HG03521 (cell line): Measurements from ENCODE around the gene MAGEA9.
"Not testable (repeated sequence)": the region's sequence is repeated elsewhere in the genome, so short reads cannot be mapped to it uniquely, and the experiment has no call there.

ENCODE experiments used
- ATAC-seq: cut with Tn5 transposase; IDR thresholded peaks from one replicate; pipeline ENCODE4 v1.9.1; 2021; ENCODE audit warnings: mild to moderate bottlenecking, moderate library complexity; ENCODE audit not compliant: unreplicated experiment

Gene MAGEA9

DNA sequence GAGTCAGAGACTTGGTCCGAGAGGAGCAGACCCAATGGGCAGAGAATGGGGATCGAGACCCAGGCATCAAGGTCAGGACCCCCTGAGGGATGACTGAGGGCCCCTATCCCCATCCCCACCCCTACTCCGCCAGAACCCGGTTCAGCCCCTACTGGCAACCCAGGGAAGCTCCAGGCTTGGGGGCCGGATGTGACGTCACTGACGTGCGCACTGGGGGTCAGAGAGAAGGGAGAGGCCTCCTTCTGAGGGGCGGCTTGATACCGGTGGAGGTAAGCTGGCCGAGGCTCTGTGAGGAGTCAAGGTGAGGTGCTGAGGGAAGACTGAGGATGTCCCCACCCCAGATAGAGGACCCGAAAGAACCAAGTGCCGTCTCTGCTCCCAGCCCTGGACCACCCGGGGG is at the start of gene MAGEA9:
TSS of gene MAGEA9 (plus strand) at position 204 of the 400 bp plus-strand sequence. CDS start 4,281 bp downstream, outside the sequence.
- ATAC-seq, result not testable (repeated sequence)

DNA sequence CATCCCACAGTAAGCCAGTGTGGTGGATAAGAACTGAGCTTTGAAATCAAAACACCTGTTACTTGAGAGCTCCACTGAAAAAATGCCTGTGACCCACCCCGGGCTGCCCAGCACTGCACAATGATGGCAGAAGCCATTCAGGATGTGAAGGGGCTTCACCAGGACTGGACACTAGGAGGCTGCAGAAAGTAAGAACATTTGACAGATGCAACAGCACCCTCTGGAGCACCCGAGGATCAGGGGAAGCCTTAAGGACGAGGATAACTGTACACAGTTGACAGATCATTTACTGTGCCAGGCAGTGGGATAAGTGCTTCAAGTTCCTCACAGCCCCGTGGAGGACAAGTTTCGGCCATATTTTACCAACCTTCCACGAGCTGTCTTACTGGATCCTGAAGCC is 39.5 kb upstream of the MAGEA9 start:
- ATAC-seq, result not testable (repeated sequence)

GRCh38 chrX:149746390-149747007 is 35.2 kb upstream of the MAGEA9 start:
- not testable (repeated sequence) for ATAC-seq

DNA sequence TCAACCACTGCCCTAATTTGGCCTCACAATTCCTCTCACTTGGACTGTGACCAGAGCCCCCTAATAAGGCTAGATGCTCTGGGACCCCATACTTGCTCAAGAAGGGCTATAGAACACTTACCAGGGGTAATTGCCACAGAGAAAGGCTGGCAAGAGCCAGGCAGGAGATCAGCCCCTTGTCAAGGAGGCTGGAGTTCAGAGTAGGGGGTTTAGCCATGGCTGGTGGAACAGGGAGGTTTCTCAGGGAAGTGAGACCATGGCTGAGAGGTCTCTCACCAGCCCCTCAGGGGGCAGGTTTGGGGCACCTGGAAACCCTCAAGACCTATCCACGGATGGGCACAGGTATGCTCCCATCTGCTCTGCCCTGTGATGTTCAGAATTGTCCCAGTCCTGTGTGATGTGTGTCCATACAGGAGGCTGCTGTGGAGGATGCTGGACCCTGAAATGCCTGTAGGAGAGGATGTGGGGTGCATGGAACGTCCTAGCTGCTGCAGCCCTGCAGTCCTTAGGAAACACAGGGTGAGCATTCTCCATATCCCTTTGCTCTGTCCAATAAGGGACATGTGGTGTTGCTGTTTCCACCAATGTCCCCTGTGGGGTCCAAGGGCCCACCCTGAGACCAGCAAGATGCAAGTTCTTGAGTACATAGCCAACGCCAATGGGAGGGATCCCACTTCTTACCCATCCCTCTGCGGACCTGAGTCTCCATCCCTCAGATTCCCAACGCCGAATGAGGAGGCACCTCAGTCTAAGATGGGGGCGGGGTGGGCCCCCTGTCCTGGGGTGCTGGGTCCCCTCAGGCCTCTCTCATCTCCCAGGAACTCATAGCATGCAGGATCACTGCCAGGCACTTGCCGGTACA is 24.3 kb upstream of the MAGEA9 start:
- no peak for ATAC-seq

GRCh38 chrX:149758068-149758714 is 23.5 kb upstream of the MAGEA9 start:
- ATAC-seq, result no peak

GRCh38 chrX:149758715-149759078 is 23.0 kb upstream of the MAGEA9 start:
- not testable (repeated sequence) for ATAC-seq

GRCh38 chrX:149759824-149760223 is 21.9 kb upstream of the MAGEA9 start:
- ATAC-seq, result no peak

GRCh38 chrX:149760965-149761364 is 20.8 kb upstream of the MAGEA9 start:
- no peak for ATAC-seq

GRCh38 chrX:149761858-149762674 is 19.7 kb upstream of the MAGEA9 start:
- not testable (repeated sequence) for ATAC-seq

- ATAC-seq, result no peak
These were observed 18.8 kb upstream of the MAGEA9 start for GRCh38 chrX:149762696-149763614.

DNA sequence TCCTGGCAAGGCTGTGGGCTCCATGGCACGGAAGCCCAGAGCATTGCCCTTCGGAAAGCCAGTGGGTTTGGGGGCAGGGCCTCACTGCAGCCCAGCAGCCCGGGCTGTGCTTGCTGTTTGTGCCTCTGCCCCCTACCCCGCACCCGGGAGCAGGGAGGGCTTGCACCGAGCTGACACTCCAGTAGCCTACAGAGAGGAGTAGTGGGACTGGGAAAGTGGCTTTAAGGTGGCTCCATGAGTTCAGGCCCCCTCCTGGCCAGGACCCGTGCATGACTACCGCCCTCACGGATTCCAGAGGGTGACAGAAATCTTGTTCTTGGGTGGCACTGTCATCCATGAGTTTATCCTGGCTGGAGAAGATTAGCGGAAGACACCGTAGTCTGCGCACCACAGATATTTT is 11.4 kb upstream of the MAGEA9 start:
- not testable (repeated sequence) for ATAC-seq

DNA sequence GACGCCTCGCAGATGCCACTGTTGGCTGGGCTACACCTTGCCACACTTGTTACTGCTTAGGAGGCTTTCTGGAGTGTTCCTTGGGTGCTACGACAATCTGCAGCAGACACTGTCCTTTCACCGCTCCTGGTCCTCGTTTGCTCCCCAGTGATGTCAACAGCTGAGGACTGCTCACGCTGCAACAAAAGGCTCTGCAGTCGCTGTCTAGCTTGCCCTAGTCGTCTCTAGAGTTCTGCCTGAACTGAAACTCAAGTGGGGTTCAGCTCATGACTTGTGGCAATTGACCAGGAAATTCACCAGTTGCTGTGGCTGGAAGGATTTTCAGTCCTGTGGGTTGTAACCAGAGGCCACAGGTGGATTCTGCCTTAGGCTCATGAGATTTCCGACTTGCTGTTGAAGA is 8.7 kb upstream of the MAGEA9 start:
- ATAC-seq, result not testable (repeated sequence)

DNA sequence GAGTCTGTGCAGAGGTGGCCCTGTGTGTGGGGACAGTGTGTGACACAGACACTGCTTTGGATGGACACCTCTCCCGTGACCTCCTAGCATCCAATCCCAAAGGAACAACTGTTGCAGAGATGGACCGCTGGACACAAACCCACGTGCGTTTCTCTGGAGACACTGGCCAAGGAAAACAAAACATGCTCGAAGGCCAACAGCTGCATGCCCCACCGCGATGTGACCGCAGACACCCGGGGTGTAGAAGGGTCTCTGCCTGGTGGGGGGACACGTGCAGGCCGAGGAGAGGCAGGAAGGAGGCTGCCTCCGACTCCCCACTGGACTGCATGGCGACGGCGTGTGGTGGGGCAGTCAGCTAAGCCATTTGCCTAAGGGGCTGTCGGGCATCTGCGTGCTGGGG is 8.0 kb upstream of the MAGEA9 start, which contains the start of gene HSFX1:
TSS of gene HSFX1 (plus strand) at position 301 of the 400 bp plus-strand sequence. CDS start 614 bp downstream, outside the sequence.
- not testable (repeated sequence) for ATAC-seq

DNA sequence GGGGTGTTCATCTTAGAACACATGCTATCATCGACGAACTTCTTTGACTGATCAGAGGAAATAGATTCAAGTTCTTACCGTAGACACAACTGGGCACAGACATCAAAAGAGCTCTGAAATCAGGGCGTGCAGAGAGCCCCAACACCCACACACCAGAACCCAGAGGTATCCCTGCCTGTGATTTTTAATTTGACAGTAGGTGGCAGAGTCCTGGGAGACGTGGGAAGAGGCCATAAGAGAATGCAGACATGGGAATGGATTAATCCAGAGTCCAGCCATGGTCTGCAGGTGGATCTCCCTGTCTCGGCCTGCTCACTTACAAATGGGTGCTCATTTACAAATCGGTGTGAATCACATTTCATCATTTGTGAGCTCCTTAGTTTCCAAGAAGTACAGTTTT is 3.7 kb upstream of the MAGEA9 start:
- ATAC-seq, result not testable (repeated sequence)

DNA sequence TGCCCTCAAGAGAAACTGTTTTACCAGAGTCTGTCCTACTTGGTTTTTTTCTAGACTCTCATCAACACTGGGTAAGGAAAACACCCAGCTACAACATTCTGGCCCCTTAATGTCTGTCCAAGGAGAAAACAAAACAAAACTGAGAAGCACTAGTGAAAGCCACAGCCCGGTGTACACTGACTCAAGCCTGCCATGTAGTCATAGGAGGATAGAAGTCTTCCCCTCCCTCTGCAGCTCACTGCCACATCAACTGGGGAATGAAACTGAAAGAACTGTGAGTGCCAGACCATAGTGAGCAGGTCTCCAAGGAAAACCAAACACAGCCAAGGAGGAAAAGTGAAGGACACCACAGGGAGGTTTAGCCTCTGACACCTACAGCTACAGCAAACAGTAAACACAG is 13.8 kb downstream of the MAGEA9 start:
- peak; percentile 100 for ATAC-seq

- ATAC-seq, result no peak
These were observed 17.5 kb downstream of the MAGEA9 start for GRCh38 chrX:149799095-149799714.

- ATAC-seq, result no peak
These were observed 18.2 kb downstream of the MAGEA9 start for GRCh38 chrX:149799938-149800337.

DNA sequence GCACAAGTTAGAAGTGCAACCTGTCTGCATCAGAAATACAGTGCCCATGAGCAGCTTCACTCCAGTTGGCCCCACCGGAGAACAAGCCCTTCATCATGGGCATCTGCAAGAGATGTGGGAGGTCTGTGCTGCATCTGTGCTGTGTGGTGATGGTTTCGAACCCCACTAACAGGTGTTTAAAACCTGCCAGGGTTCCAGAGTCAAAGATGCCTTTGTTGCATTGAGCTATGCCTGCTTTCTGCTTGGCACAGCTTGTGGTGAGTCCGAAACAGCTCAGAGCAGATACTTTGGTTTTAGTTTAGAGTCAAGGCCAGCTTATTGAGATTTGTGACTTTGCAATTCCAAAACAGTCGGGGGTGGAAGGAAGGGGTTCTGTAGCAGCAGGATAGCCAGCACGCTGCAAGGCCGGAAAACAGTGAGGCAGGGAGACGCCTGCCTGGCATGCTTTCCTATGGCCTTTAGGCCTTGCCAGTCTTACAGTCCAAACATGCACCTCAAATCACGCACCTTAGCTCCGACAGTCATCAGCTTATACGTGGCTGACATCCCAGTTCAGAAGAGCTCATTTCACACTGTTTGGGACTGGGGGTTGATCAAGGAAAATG is 21.8 kb downstream of the MAGEA9 start:
- no peak for ATAC-seq

- no peak for ATAC-seq
These were observed 22.4 kb downstream of the MAGEA9 start for GRCh38 chrX:149804102-149804501.
